Lung (tissue), 12 donors: ENCODE measurements around the gene NKAIN2. TPM values are rescaled to one million over a fixed set of nuclear protein-coding genes. Genes with fewer than 3 reads are reported as not detected.
A peak's percentile ranks its signal among the peaks of the same experiment; 100 is the strongest.

ENCODE experiments used
- ATAC-seq: fragments of 200-7000 bp; cut with Tn5 transposase; one replicate; pipeline ENCODE4 v1.9.1; 2020; ENCODE audit warnings: moderate number of reproducible peaks; ENCODE audit not compliant: insufficient read depth, low FRiP score
- DNase-seq, 3 donors: peaks; one replicate each; pipeline ENCODE4 v3.0.0-alpha.2; 2013 to 2017
- H3K27ac ChIP-seq, 2 donors: one replicate each; pipeline ENCODE4 v1.5.1; 2013; ENCODE audit warnings: mild to moderate bottlenecking in 2 of 2, moderate library complexity in 2 of 2, control low read depth in 1 of 2, inconsistent platforms in 1 of 2, low read depth in 1 of 2, low read length in 1 of 2
- H3K27me3 ChIP-seq, 3 donors: one replicate each; pipeline ENCODE4 v1.5.1; 2013; ENCODE audit warnings: low read length in 2 of 3; ENCODE audit not compliant: control insufficient read depth in 3 of 3, insufficient read depth in 3 of 3
- H3K36me3 ChIP-seq, 4 donors: one replicate each; pipeline ENCODE4 v1.5.1; 2013; ENCODE audit warnings: low read length in 4 of 4, mild to moderate bottlenecking in 1 of 4, moderate library complexity in 1 of 4; ENCODE audit not compliant: control insufficient read depth in 4 of 4, insufficient read depth in 4 of 4
- H3K4me1 ChIP-seq, 5 donors: one replicate each; pipeline ENCODE4 v1.5.1; 2013; ENCODE audit warnings: low read length in 5 of 5, mild to moderate bottlenecking in 2 of 5, moderate library complexity in 1 of 5; ENCODE audit not compliant: control insufficient read depth in 5 of 5, insufficient read depth in 5 of 5
- H3K4me3 ChIP-seq: one replicate; pipeline ENCODE4 v1.5.1; 2013; ENCODE audit warnings: mild to moderate bottlenecking, control low read depth, moderate library complexity
- H3K9ac ChIP-seq, 2 donors: one replicate each; pipeline ENCODE4 v1.5.1; 2013; ENCODE audit warnings: low read length in 2 of 2, control low read depth in 1 of 2; ENCODE audit not compliant: insufficient read depth in 1 of 2
- H3K9me3 ChIP-seq, 4 donors: one replicate each; pipeline ENCODE4 v1.5.1; 2013; ENCODE audit warnings: low read length in 3 of 4, mild to moderate bottlenecking in 1 of 4, moderate library complexity in 1 of 4; ENCODE audit not compliant: control insufficient read depth in 4 of 4, insufficient read depth in 3 of 4
- WGBS, 2 donors: extraction: QIAGEN DNeasy Blood & Tissue Kit; methylation state at CpG; one replicate each; pipeline ENCODE4 v1.1.7; 2013; 5-methylcytosine and 5-hydroxymethylcytosine counted together
- polyA plus RNA-seq, 2 donors: library from polyadenylated mRNA; stranded (reverse); fragments of 200-250 nt; gene quantifications; one replicate each; pipeline ENCODE4 v1.2.1, GENCODE V29; 2013
- total RNA-seq, 2 donors: library from RNA; depleted of rRNA in 1 of 2; stranded (reverse); fragments of >200 nt in 1 of 2; gene quantifications; one replicate each; pipeline ENCODE4 v1.2.1, GENCODE V29; 2014 to 2021
- TF ChIP-seq, protein P1 (sequence below): IDR thresholded peaks from 2 replicates; pipeline ENCODE4 v1.5.1; 2012; ENCODE audit warnings: mild to moderate bottlenecking; ENCODE audit errors: control extremely low read depth, extremely low read depth
- donor health status: control.
- donor health status: control.
- donor health status: Bipolar disorder and iron deficiency.
- donor health status: healthy.
- donor health status: DM: yes; HTN: yes; CAD: no.

Gene NKAIN2
- total and polyA plus RNA-seq, 4 donors = 0.01 to 4.4 TPM; not detected in 2

DNA sequence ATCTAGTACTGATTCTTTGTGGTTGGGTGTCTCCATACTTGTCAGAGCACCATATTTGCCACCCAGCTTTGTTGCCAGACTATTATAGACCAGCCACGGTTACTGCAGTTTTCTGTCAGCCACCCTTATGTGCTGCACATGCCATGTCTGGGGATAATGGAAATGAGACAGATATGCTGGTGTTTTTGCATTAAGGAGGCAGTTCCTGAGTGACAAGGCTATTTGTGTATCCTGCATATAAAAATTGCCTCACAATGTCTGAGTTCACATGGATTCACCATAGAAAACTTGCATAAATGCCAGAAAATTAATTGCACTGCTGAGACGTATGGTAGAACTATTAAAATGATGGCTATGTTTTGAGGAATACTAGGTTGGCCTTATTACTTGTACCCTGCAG is 51.8 kb downstream of the NKAIN2 start:
- no peaks in the 10 kb centered on the region for H3K27me3 ChIP-seq
- H3K36me3 ChIP-seq = no peaks in the 10 kb centered on the region
- no peak overlapping the region for H3K4me3 ChIP-seq
- no peak overlapping the region for H3K27ac ChIP-seq
- ATAC-seq (no peak), DNase-seq (no peak)
- 67 to 77% methylated on average over 2 of the region's 2 CpGs for WGBS, 2 donors
- peaks cover 0 to 17% (median 0%) of the 10 kb centered on the region in 5 donors for H3K4me1 ChIP-seq
- H3K9me3 ChIP-seq = no peaks in the 10 kb centered on the region
- TF ChIP-seq, protein P1, sequence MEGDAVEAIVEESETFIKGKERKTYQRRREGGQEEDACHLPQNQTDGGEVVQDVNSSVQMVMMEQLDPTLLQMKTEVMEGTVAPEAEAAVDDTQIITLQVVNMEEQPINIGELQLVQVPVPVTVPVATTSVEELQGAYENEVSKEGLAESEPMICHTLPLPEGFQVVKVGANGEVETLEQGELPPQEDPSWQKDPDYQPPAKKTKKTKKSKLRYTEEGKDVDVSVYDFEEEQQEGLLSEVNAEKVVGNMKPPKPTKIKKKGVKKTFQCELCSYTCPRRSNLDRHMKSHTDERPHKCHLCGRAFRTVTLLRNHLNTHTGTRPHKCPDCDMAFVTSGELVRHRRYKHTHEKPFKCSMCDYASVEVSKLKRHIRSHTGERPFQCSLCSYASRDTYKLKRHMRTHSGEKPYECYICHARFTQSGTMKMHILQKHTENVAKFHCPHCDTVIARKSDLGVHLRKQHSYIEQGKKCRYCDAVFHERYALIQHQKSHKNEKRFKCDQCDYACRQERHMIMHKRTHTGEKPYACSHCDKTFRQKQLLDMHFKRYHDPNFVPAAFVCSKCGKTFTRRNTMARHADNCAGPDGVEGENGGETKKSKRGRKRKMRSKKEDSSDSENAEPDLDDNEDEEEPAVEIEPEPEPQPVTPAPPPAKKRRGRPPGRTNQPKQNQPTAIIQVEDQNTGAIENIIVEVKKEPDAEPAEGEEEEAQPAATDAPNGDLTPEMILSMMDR = no peak
- no peak overlapping the region for H3K9ac ChIP-seq

DNA sequence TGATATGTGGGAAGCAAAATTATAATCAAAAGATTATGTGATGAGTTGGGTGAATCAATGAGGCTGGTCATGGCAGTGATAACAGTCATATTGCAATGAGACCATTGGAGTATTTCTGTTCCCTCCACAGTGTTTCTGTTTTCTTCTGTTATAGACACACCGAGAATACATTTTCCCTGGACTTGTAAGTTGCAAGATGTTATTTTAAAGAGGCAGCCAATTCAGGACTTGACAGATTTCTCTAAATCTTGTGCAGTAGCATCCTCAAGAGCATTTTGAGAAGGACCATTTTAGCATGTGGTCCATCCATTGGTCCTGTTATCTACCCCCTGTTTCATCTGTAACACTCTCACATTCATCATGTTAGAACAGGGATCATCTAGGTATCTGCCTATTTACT is 55.6 kb downstream of the NKAIN2 start:
- H3K36me3 ChIP-seq = no peaks in the 10 kb centered on the region
- no peak overlapping the region for H3K9ac ChIP-seq
- H3K4me1 ChIP-seq = peaks cover 0 to 15% (median 0%) of the 10 kb centered on the region in 5 donors
- no peak overlapping the region for H3K4me3 ChIP-seq
- DNase-seq = no peak
- H3K27me3 ChIP-seq = no peaks in the 10 kb centered on the region
- 95 to 97% methylated on average over 1 of the region's 1 CpG for WGBS, 2 donors
- no peaks in the 10 kb centered on the region for H3K9me3 ChIP-seq
- TF ChIP-seq, protein P1 = no peak
- no peak overlapping the region for H3K27ac ChIP-seq
- ATAC-seq = no peak

DNA sequence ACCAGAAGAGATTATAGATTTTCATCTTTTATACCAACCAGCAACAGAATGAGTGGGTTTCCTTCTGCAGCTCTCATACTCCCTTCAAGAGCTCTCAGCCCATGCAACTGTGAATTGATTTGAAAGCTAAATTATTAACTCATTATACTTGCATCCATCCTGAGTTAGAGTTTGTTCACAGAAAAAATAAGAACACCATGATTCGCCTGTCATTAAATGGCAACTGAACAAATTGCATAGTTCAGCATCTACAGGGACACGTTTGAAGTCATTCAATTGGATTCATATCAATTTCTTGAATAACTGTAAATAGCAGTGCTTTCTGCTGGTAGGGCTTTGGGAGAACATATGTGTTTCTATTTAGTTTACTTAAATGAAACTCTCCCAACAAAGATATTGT is 65.7 kb downstream of the NKAIN2 start:
- Histone ChIP-seq H3K9ac (no peak overlapping the region), H3K4me1 (no peaks in the 10 kb centered on the region), H3K27me3 (no peaks in the 10 kb centered on the region), H3K27ac (no peak overlapping the region), H3K4me3 (no peak overlapping the region), H3K36me3 (no peaks in the 10 kb centered on the region), H3K9me3 (peaks cover 0 to 8% (median 0%) of the 10 kb centered on the region in 4 donors)
- TF ChIP-seq, protein P1 = no peak
- WGBS, 2 donors = 69 to 86% methylated on average over 2 of the region's 2 CpGs
- peak in 1 of 3 donors; percentile 13 for DNase-seq
- no peak for ATAC-seq

DNA sequence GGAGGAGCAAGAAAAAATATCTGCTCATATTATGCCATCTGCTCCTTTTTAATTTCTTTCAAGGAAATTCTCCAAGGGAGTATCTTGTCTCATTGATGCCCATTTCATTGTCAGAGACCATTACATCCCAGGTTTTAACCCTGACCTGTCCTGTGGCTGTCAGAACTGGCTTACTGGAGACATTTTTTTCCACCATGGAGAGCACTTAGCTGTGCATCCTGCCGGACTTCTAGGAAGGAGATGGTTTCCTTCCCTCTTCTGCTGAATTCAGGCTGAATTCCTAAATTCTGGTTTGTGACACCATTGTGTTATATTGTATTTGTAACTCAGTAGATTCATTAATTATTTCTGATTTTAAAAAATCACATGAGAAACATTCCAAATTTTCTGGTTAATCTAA is 70.3 kb downstream of the NKAIN2 start:
- WGBS, 2 donors = 15 to 38% methylated on average over 1 of the region's 1 CpG
- DNase-seq (no peak), ATAC-seq (no peak)
- Histone ChIP-seq H3K9ac (no peak overlapping the region), H3K27ac (no peak overlapping the region), H3K4me3 (no peak overlapping the region), H3K9me3 (peaks cover 0 to 8% (median 0%) of the 10 kb centered on the region in 4 donors), H3K27me3 (no peaks in the 10 kb centered on the region), H3K4me1 (no peaks in the 10 kb centered on the region), H3K36me3 (no peaks in the 10 kb centered on the region)
- TF ChIP-seq, protein P1 = no peak
